NCI-H1092 (cell line): ENCODE measurements around the gene KIAA0930.
"Not testable (repeated sequence)": the region's sequence is repeated elsewhere in the genome, so short reads cannot be mapped to it uniquely, and the experiment has no call there.

ENCODE experiments used
- DNase-seq: peaks from one replicate; lab custom pipeline; 2025; lab: John Stamatoyannopoulos, UW

Gene KIAA0930

GRCh38 chr22:45240810-45241631, at the start of gene KIAA0930:
Gene KIAA0930 (minus strand): TSS chr22:45240894. CDS start chr22:45240703, 191 bp downstream.
- DNase-seq, result no peak

- no peak for DNase-seq
Measured at GRCh38 chr22:45286854-45287551, 46.3 kb upstream of the KIAA0930 start.

- no peak for DNase-seq
Measured at GRCh38 chr22:45285263-45286058, 44.8 kb upstream of the KIAA0930 start.

GRCh38 chr22:45284705-45285262, 44.1 kb upstream of the KIAA0930 start, which contains the start of gene UPK3A:
Gene UPK3A (plus strand): TSS chr22:45284949. CDS start chr22:45285014, 65 bp downstream.
- DNase-seq, result no peak

GRCh38 chr22:45281010-45281409, 40.3 kb upstream of the KIAA0930 start:
- no peak for DNase-seq

GRCh38 chr22:45280587-45280980, 39.9 kb upstream of the KIAA0930 start:
- no peak for DNase-seq

GRCh38 chr22:45278125-45278524, 37.4 kb upstream of the KIAA0930 start:
- DNase-seq, result no peak

GRCh38 chr22:45277720-45278119, 37.0 kb upstream of the KIAA0930 start:
- DNase-seq, result not testable (repeated sequence)

GRCh38 chr22:45276507-45277105, 35.9 kb upstream of the KIAA0930 start:
- DNase-seq, result no peak

GRCh38 chr22:45273452-45274075, 32.9 kb upstream of the KIAA0930 start:
- DNase-seq, result no peak

GRCh38 chr22:45272498-45272897, 31.8 kb upstream of the KIAA0930 start:
- no peak for DNase-seq

GRCh38 chr22:45271667-45272201, 31.0 kb upstream of the KIAA0930 start:
- no peak for DNase-seq

- DNase-seq, result no peak
Measured at GRCh38 chr22:45270095-45271020, 29.7 kb upstream of the KIAA0930 start.

- DNase-seq, result peak; percentile 11
Measured at GRCh38 chr22:45268958-45269844, 28.5 kb upstream of the KIAA0930 start.

- DNase-seq, result no peak
Measured at GRCh38 chr22:45268167-45268957, 27.7 kb upstream of the KIAA0930 start.

GRCh38 chr22:45265535-45265934, 24.8 kb upstream of the KIAA0930 start:
- no peak for DNase-seq

GRCh38 chr22:45263463-45264269, 23.0 kb upstream of the KIAA0930 start:
- DNase-seq, result no peak
